ENCODE data around the gene LGALS3.

LGALS3 gene

GRCh38 chr14:55141825-55142224 is 12.8 kb downstream of the LGALS3 start:
- Histone ChIP-seq H3K4me1 (ENCODE audit: control insufficient read depth in 5 of 5, insufficient read depth in 5 of 5, low read length in 5 of 5) (peaks cover 7 to 24% (median 15%) of the 10 kb centered on the region in 5 donors), H3K27me3 (ENCODE audit: control insufficient read depth in 5 of 5, insufficient read depth in 4 of 5, low read length in 5 of 5) (no peaks in the 10 kb centered on the region), H3K9me3 (ENCODE audit: control insufficient read depth in 5 of 5, low read length in 5 of 5) (no peaks in the 10 kb centered on the region), H3K27ac (ENCODE audit: low read depth, low read length) (no peak overlapping the region), H3K4me3 (ENCODE audit: low read depth in 1 of 5, low read length in 5 of 5) (no peak overlapping the region), H3K36me3 (ENCODE audit: control insufficient read depth in 5 of 5, insufficient read depth in 5 of 5, low read length in 5 of 5) (peaks cover 66 to 90% (median 75%) of the 10 kb centered on the region in 5 donors), H3K9ac (ENCODE audit: low read length in 5 of 5) (no peak overlapping the region)

GRCh38 chr14:55142466-55142865 is 13.4 kb downstream of the LGALS3 start:
- Histone ChIP-seq H3K36me3 (ENCODE audit: control insufficient read depth in 5 of 5, insufficient read depth in 5 of 5, low read length in 5 of 5) (peaks cover 73 to 90% (median 78%) of the 10 kb centered on the region in 5 donors), H3K27ac (ENCODE audit: low read depth, low read length) (no peak overlapping the region), H3K9me3 (ENCODE audit: control insufficient read depth in 5 of 5, low read length in 5 of 5) (no peaks in the 10 kb centered on the region), H3K4me1 (ENCODE audit: control insufficient read depth in 5 of 5, insufficient read depth in 5 of 5, low read length in 5 of 5) (peaks cover 3 to 18% (median 9%) of the 10 kb centered on the region in 5 donors), H3K27me3 (ENCODE audit: control insufficient read depth in 5 of 5, insufficient read depth in 4 of 5, low read length in 5 of 5) (no peaks in the 10 kb centered on the region), H3K9ac (ENCODE audit: low read length in 5 of 5) (no peak overlapping the region), H3K4me3 (ENCODE audit: low read depth in 1 of 5, low read length in 5 of 5) (no peak overlapping the region)

- Histone ChIP-seq H3K27ac (ENCODE audit: low read depth, low read length) (peak overlapping the region; percentile 21), H3K9ac (ENCODE audit: low read length in 5 of 5) (no peak overlapping the region), H3K4me3 (ENCODE audit: low read depth in 1 of 5, low read length in 5 of 5) (no peak overlapping the region), H3K36me3 (ENCODE audit: control insufficient read depth in 5 of 5, insufficient read depth in 5 of 5, low read length in 5 of 5) (peaks cover 42 to 57% (median 47%) of the 10 kb centered on the region in 5 donors), H3K9me3 (ENCODE audit: control insufficient read depth in 5 of 5, low read length in 5 of 5) (no peaks in the 10 kb centered on the region), H3K4me1 (ENCODE audit: control insufficient read depth in 5 of 5, insufficient read depth in 5 of 5, low read length in 5 of 5) (peaks cover 0 to 4% (median 0%) of the 10 kb centered on the region in 5 donors), H3K27me3 (ENCODE audit: control insufficient read depth in 5 of 5, insufficient read depth in 4 of 5, low read length in 5 of 5) (no peaks in the 10 kb centered on the region)
These were observed 17.4 kb downstream of the LGALS3 start for GRCh38 chr14:55146425-55146824.

DNA sequence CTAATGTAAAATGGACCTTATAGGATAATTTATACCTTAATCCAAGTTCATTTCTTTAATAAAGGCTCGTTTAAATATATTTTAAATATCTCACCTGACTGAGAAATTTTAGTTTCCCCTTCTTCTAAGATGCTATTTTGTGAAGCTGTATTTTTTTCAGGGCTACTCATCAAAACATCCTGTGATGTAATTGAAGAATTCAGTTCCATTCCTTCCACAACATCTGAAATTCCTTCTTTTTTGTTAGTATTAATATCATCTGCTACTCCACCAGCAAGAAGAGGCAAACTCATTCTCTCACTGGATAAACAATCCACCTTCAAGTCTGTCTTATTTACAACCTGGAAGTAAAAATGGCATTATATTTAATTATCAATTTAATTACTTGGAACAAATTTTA is 22.5 kb downstream of the LGALS3 start:
- H3K4me1 ChIP-seq (ENCODE audit: control insufficient read depth in 5 of 5, insufficient read depth in 5 of 5, low read length in 5 of 5): peaks cover 0 to 3% (median 0%) of the 10 kb centered on the region in 5 donors
- H3K9me3 ChIP-seq (ENCODE audit: control insufficient read depth in 5 of 5, low read length in 5 of 5): no peaks in the 10 kb centered on the region
- H3K4me3 ChIP-seq (ENCODE audit: low read depth in 1 of 5, low read length in 5 of 5): no peak overlapping the region
- H3K27ac ChIP-seq (ENCODE audit: low read depth, low read length): no peak overlapping the region
- H3K27me3 ChIP-seq (ENCODE audit: control insufficient read depth in 5 of 5, insufficient read depth in 4 of 5, low read length in 5 of 5): no peaks in the 10 kb centered on the region
- no peak overlapping the region for H3K9ac ChIP-seq (ENCODE audit: low read length in 5 of 5)
- peaks cover under 1 to 13% (median 3%) of the 10 kb centered on the region in 5 donors for H3K36me3 ChIP-seq (ENCODE audit: control insufficient read depth in 5 of 5, insufficient read depth in 5 of 5, low read length in 5 of 5)

DNA sequence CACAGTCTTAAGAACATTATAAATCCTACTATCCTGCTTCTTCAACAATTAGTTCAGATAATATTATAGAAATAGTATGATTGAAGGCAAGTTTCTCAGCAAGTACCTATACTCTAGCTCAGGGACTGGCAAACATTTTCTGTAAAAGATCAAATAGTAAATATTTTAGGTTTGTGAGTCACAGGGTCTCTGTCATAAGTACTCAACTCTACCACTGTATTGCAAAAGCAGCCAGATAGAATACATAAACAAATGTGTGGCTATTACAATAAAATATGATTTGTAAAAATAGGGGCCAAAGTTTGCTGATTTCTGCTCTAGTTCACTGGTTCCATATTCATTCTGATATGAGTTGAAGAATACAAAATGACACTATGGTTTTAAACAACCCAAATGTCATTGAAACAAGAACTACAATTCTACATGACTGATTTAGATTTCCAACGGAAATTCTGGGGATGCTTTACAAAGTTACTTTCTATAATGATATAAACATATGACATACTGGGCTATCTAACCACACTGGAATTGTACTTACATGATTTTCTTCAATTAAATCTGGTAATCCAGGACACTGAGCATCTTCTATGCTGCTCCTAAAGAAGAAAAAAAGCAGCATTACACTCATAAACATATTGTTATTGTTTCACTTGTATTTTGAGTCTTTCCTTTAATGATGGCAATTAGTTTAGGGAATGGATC is 23.2 kb downstream of the LGALS3 start:
- no peaks in the 10 kb centered on the region for H3K27me3 ChIP-seq (ENCODE audit: control insufficient read depth in 5 of 5, insufficient read depth in 4 of 5, low read length in 5 of 5)
- H3K27ac ChIP-seq (ENCODE audit: low read depth, low read length): no peak overlapping the region
- no peaks in the 10 kb centered on the region for H3K9me3 ChIP-seq (ENCODE audit: control insufficient read depth in 5 of 5, low read length in 5 of 5)
- H3K4me3 ChIP-seq (ENCODE audit: low read depth in 1 of 5, low read length in 5 of 5): no peak overlapping the region
- no peak overlapping the region for H3K9ac ChIP-seq (ENCODE audit: low read length in 5 of 5)
- H3K4me1 ChIP-seq (ENCODE audit: control insufficient read depth in 5 of 5, insufficient read depth in 5 of 5, low read length in 5 of 5): peaks cover 0 to 3% (median 0%) of the 10 kb centered on the region in 5 donors
- peaks cover 0 to 7% (median 0%) of the 10 kb centered on the region in 5 donors for H3K36me3 ChIP-seq (ENCODE audit: control insufficient read depth in 5 of 5, insufficient read depth in 5 of 5, low read length in 5 of 5)

DNA sequence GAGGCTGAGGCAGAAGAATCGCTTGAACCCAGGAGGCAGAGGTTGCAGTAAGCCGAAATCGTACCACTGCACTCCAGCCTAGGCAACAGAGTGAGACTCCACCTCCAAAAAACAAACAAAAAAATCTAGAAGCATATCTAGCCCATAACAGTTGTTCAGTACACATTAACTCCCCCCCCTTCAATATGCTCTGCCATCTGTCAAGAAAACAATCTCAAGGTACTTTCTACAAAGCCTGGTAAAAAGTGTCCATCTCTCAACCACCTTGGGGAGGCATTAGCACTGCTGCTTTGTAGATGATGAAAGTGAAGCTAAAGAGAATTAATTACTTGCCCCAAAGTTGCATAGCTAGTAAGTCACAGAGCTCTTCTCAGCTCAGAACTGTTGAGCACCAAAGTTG is 24.9 kb downstream of the LGALS3 start:
- H3K9ac ChIP-seq (ENCODE audit: low read length in 5 of 5): no peak overlapping the region
- no peaks in the 10 kb centered on the region for H3K36me3 ChIP-seq (ENCODE audit: control insufficient read depth in 5 of 5, insufficient read depth in 5 of 5, low read length in 5 of 5)
- H3K27me3 ChIP-seq (ENCODE audit: control insufficient read depth in 5 of 5, insufficient read depth in 4 of 5, low read length in 5 of 5): no peaks in the 10 kb centered on the region
- H3K4me1 ChIP-seq (ENCODE audit: control insufficient read depth in 5 of 5, insufficient read depth in 5 of 5, low read length in 5 of 5): peaks cover 0 to 10% (median 2%) of the 10 kb centered on the region in 5 donors
- no peak overlapping the region for H3K4me3 ChIP-seq (ENCODE audit: low read depth in 1 of 5, low read length in 5 of 5)
- H3K27ac ChIP-seq (ENCODE audit: low read depth, low read length): no peak overlapping the region
- no peaks in the 10 kb centered on the region for H3K9me3 ChIP-seq (ENCODE audit: control insufficient read depth in 5 of 5, low read length in 5 of 5)

- H3K9me3 ChIP-seq (ENCODE audit: control insufficient read depth in 5 of 5, low read length in 5 of 5): no peaks in the 10 kb centered on the region
- no peaks in the 10 kb centered on the region for H3K36me3 ChIP-seq (ENCODE audit: control insufficient read depth in 5 of 5, insufficient read depth in 5 of 5, low read length in 5 of 5)
- H3K4me1 ChIP-seq (ENCODE audit: control insufficient read depth in 5 of 5, insufficient read depth in 5 of 5, low read length in 5 of 5): peaks cover 0 to 8% (median 2%) of the 10 kb centered on the region in 5 donors
- no peak overlapping the region for H3K4me3 ChIP-seq (ENCODE audit: low read depth in 1 of 5, low read length in 5 of 5)
- no peak overlapping the region for H3K9ac ChIP-seq (ENCODE audit: low read length in 5 of 5)
- no peaks in the 10 kb centered on the region for H3K27me3 ChIP-seq (ENCODE audit: control insufficient read depth in 5 of 5, insufficient read depth in 4 of 5, low read length in 5 of 5)
- H3K27ac ChIP-seq (ENCODE audit: low read depth, low read length): no peak overlapping the region
These were observed 28.0 kb downstream of the LGALS3 start for GRCh38 chr14:55157080-55157479.

DNA sequence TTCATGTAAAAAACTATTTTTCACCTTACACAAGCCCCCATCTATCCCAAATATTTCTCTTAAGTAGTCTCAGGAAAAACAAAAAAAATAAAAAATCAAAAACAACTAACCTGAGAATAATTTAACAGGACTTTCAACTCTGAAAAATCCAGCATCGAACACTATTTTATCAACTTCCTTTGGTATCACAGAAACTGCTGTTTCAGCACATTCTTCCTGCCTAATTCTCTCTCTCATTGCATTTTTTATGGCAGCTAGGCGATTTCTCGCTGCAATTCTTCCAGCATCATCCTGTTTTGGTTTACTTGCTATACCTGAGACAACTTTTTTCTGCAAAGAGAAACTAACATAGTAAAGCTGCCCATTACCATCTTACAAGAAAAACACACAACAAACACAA is 29.4 kb downstream of the LGALS3 start:
- Histone ChIP-seq H3K4me3 (ENCODE audit: low read depth in 1 of 5, low read length in 5 of 5) (no peak overlapping the region), H3K27ac (ENCODE audit: low read depth, low read length) (no peak overlapping the region), H3K36me3 (ENCODE audit: control insufficient read depth in 5 of 5, insufficient read depth in 5 of 5, low read length in 5 of 5) (no peaks in the 10 kb centered on the region), H3K4me1 (ENCODE audit: control insufficient read depth in 5 of 5, insufficient read depth in 5 of 5, low read length in 5 of 5) (peaks cover 0 to 6% (median 2%) of the 10 kb centered on the region in 5 donors), H3K27me3 (ENCODE audit: control insufficient read depth in 5 of 5, insufficient read depth in 4 of 5, low read length in 5 of 5) (no peaks in the 10 kb centered on the region), H3K9me3 (ENCODE audit: control insufficient read depth in 5 of 5, low read length in 5 of 5) (no peaks in the 10 kb centered on the region), H3K9ac (ENCODE audit: low read length in 5 of 5) (no peak overlapping the region)

DNA sequence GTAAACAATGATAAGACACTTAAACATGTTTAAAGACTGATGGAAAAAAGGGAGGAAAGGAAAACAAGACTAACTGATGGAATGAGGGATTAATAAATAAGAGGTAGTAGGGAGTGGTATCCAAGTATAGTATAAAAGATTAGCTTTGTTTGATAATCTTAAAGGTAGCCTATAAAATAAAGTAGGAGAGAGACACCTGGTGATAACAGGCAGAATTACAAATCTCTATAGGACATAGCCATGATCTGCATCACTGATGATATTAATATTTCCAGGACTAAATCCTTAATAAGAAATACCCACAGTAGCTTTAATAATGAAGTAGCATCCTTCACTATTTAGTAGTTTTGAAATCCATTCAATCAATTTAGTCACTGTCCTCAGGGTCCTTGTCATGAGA is 31.9 kb downstream of the LGALS3 start:
- Histone ChIP-seq H3K27ac (ENCODE audit: low read depth, low read length) (no peak overlapping the region), H3K4me1 (ENCODE audit: control insufficient read depth in 5 of 5, insufficient read depth in 5 of 5, low read length in 5 of 5) (peaks cover 0 to 6% (median 2%) of the 10 kb centered on the region in 5 donors), H3K9ac (ENCODE audit: low read length in 5 of 5) (no peak overlapping the region), H3K36me3 (ENCODE audit: control insufficient read depth in 5 of 5, insufficient read depth in 5 of 5, low read length in 5 of 5) (no peaks in the 10 kb centered on the region), H3K9me3 (ENCODE audit: control insufficient read depth in 5 of 5, low read length in 5 of 5) (no peaks in the 10 kb centered on the region), H3K27me3 (ENCODE audit: control insufficient read depth in 5 of 5, insufficient read depth in 4 of 5, low read length in 5 of 5) (no peaks in the 10 kb centered on the region), H3K4me3 (ENCODE audit: low read depth in 1 of 5, low read length in 5 of 5) (no peak overlapping the region)

DNA sequence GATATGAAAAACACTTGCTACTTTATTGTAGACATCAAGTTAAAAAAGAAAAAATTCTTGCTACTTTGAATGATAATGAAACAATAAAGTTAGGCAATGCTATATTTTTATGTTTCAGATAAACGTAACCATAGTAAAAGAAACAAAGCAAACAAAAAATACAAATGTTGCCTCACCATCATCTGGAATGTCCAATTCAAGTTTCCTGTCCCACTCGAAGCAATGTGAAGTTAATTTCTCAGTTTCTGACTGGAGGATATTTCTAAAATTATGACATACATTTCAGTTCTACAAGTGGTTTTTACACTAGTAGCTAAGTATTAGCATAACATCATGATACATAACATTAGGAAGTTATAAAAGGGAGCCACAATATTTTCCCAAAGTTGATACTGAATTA is 41.5 kb downstream of the LGALS3 start:
- Histone ChIP-seq H3K9me3 (ENCODE audit: control insufficient read depth in 5 of 5, low read length in 5 of 5) (no peaks in the 10 kb centered on the region), H3K27ac (ENCODE audit: low read depth, low read length) (no peak overlapping the region), H3K27me3 (ENCODE audit: control insufficient read depth in 5 of 5, insufficient read depth in 4 of 5, low read length in 5 of 5) (no peaks in the 10 kb centered on the region), H3K4me3 (ENCODE audit: low read depth in 1 of 5, low read length in 5 of 5) (no peak overlapping the region), H3K4me1 (ENCODE audit: control insufficient read depth in 5 of 5, insufficient read depth in 5 of 5, low read length in 5 of 5) (no peaks in the 10 kb centered on the region), H3K9ac (ENCODE audit: low read length in 5 of 5) (no peak overlapping the region), H3K36me3 (ENCODE audit: control insufficient read depth in 5 of 5, insufficient read depth in 5 of 5, low read length in 5 of 5) (no peaks in the 10 kb centered on the region)

Data from subcutaneous abdominal adipose tissue (tissue), 5 donors.